ENCODE measurements around the gene EMC9. TPM values are rescaled to one million over a fixed set of nuclear protein-coding genes. Genes with fewer than 3 reads are reported as not detected.

The EMC9 gene
- polyA plus RNA-seq, 1 donor (not counting 4 experiments of a cell fraction or from before 2014, with no cell fraction given): 11.0 TPM

DNA sequence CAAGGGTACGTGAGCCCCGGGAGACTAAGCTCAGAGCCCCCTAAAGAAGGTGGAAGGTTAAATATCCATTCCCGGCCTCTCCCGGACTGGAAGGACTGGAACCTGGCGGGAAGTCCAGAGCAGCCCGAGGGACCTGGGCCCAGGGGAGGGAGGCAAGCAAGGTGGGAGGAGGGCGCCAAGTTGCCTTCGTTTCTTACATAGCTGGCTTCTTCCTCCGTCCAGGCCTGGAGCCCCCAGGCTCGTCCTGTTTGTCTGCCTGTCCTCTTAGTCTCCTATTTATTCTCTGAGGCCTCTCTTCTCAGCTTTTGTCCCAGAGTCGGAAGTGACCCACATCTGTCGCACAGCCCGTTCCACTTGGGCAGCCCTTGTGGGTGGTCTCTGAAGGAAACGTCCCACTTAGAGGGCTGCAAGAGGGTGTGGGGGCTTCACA lies 46.5 kb downstream of the EMC9 start:
- dilution Hi-C loops (cut with MboI; ENCODE audit: extremely low pct_ligation_motif_present, low sequenced_read_pairs): no loop called here
- TF ChIP-seq EZH2 (IDR thresholded peaks at IDR 0.05; ENCODE audit: low read length): no peak
- TF ChIP-seq, protein P1, sequence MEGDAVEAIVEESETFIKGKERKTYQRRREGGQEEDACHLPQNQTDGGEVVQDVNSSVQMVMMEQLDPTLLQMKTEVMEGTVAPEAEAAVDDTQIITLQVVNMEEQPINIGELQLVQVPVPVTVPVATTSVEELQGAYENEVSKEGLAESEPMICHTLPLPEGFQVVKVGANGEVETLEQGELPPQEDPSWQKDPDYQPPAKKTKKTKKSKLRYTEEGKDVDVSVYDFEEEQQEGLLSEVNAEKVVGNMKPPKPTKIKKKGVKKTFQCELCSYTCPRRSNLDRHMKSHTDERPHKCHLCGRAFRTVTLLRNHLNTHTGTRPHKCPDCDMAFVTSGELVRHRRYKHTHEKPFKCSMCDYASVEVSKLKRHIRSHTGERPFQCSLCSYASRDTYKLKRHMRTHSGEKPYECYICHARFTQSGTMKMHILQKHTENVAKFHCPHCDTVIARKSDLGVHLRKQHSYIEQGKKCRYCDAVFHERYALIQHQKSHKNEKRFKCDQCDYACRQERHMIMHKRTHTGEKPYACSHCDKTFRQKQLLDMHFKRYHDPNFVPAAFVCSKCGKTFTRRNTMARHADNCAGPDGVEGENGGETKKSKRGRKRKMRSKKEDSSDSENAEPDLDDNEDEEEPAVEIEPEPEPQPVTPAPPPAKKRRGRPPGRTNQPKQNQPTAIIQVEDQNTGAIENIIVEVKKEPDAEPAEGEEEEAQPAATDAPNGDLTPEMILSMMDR (optimal IDR thresholded peaks at IDR 0.05 in 1 of 3, IDR thresholded peaks at IDR 0.05 in 1 of 3, conservative IDR thresholded peaks at IDR 0.05 in 1 of 3; ENCODE audit: extremely low read depth in 1 of 3, insufficient read depth in 2 of 3, low read length in 3 of 3): no peak

DNA sequence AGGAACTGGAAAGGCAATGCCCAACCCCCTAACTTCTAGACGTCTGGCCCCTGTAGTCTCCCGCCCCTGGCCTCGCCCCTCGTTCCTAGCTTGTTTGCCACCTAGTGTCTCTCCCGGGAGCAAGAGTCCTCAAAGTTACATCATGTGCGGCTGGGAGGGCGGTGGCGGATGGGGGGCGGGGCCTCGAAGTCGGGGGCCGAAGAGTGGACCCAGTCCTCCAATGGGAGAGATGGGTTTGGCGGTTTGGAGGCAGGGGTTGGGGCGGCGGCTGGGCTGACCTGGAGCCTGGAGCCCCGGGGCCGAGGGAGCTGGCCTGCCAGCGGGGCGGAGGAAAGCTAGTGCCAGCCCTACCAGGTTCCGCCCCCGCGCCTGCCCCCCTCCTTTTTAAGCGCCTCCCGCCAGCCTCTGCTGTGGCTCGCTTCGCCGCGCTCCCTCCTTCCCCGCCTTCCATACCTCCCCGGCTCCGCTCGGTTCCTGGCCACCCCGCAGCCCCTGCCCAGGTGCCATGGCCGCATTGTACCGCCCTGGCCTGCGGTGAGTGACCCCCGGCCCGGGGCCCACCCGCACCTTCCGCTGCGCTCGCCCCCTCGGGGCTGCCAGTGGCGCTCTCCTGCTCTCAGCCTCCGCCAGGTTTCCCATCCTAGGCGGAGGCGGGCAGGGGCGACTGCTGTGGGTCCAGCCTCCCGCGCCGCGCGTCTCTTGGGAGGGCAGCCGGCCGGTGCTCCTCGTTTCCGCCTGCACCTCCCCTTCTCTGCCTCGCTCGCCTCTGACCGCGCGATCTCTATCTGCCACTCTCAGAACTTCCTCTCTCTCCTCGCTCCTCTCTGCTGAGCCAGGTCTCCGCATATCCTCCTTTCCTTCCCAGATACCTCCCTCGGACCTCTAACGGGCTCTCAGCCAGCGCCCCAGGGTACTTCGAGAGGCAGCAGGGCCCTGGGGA lies 47.2 kb downstream of the EMC9 start, which contains the start of gene PCK2:
TSS of gene PCK2 (plus strand) at position 411 of the 940 bp plus-strand sequence. CDS start at position 506, 95 bp downstream.
- Histone ChIP-seq H3K79me2 (ENCODE audit: control insufficient read depth, insufficient read depth, low read length) (peaks cover 2% of the 10 kb centered on the region), H3K4me3 (ENCODE audit: control insufficient read depth in 2 of 3, extremely low read depth in 1 of 3, insufficient read depth in 2 of 3, low read depth in 1 of 3, low read length in 3 of 3) (peak within 1 kb of the TSS; percentile 62 to 70 (median 67)), H3K36me3 (ENCODE audit: control insufficient read depth in 2 of 2, extremely low read depth in 1 of 2, insufficient read depth in 2 of 2, low read length in 2 of 2) (peaks cover 0 to 9% of the 10 kb centered on the region in 2 experiments), H3K4me2 (ENCODE audit: control insufficient read depth, extremely low read depth, insufficient read depth, low read depth, low read length) (peak within 1 kb of the TSS; percentile 85), H3K9me1 (ENCODE audit: control insufficient read depth, extremely low read depth, insufficient read depth, low read length) (no peaks in the 10 kb centered on the region), H3K4me1 (ENCODE audit: control insufficient read depth, extremely low read depth, insufficient read depth, low read length) (peaks cover 17% of the 10 kb centered on the region), H3K9me3 (ENCODE audit: control insufficient read depth, low read depth, low read length) (no peaks in the 10 kb centered on the region), H3K27ac (ENCODE audit: control insufficient read depth, insufficient read depth, low read length) (peak within 1 kb of the TSS; percentile 77), H3K27me3 (ENCODE audit: control insufficient read depth, extremely low read depth, insufficient read depth, low read length) (no peaks in the 10 kb centered on the region), H4K20me1 (ENCODE audit: control insufficient read depth, extremely low read depth, insufficient read depth, low read length) (no peaks in the 10 kb centered on the region), H3K9ac (ENCODE audit: control insufficient read depth, extremely low read depth, insufficient read depth, low read length) (peak within 1 kb of the TSS; percentile 87), H2AFZ (ENCODE audit: control insufficient read depth, low read length) (peak within 1 kb of the TSS; percentile 90)
- dilution Hi-C loops (cut with MboI; ENCODE audit: extremely low pct_ligation_motif_present, low sequenced_read_pairs): no loop called here
- FAIRE-seq (no peak), DNase-seq (ENCODE audit: low read depth, low spot score) (peak; percentile 50)
- TF ChIP-seq, protein P1 (optimal IDR thresholded peaks at IDR 0.05 in 1 of 3, IDR thresholded peaks at IDR 0.05 in 1 of 3, conservative IDR thresholded peaks at IDR 0.05 in 1 of 3; ENCODE audit: extremely low read depth in 1 of 3, insufficient read depth in 2 of 3, low read length in 3 of 3): peak in 2 of 3 experiments; percentile 9 to 40
- TF ChIP-seq EZH2 (IDR thresholded peaks at IDR 0.05; ENCODE audit: low read length): no peak

More for the DNA sequence above, 46.5 kb downstream of the EMC9 start:
- peaks cover 17% of the 10 kb centered on the region for H3K4me1 ChIP-seq (ENCODE audit: control insufficient read depth, extremely low read depth, insufficient read depth, low read length)
- H3K36me3 ChIP-seq (ENCODE audit: control insufficient read depth in 2 of 2, extremely low read depth in 1 of 2, insufficient read depth in 2 of 2, low read length in 2 of 2): peaks cover 0 to 12% of the 10 kb centered on the region in 2 experiments
- H4K20me1 ChIP-seq (ENCODE audit: control insufficient read depth, extremely low read depth, insufficient read depth, low read length): no peaks in the 10 kb centered on the region
- peak overlapping the region; percentile 85 for H3K4me2 ChIP-seq (ENCODE audit: control insufficient read depth, extremely low read depth, insufficient read depth, low read depth, low read length)
- H3K9ac ChIP-seq (ENCODE audit: control insufficient read depth, extremely low read depth, insufficient read depth, low read length): peak overlapping the region; percentile 87
- peak overlapping the region; percentile 62 to 70 (median 67) for H3K4me3 ChIP-seq (ENCODE audit: control insufficient read depth in 2 of 3, extremely low read depth in 1 of 3, insufficient read depth in 2 of 3, low read depth in 1 of 3, low read length in 3 of 3)
- FAIRE-seq (no peak), DNase-seq (ENCODE audit: low read depth, low spot score) (no peak)
- H3K9me1 ChIP-seq (ENCODE audit: control insufficient read depth, extremely low read depth, insufficient read depth, low read length): no peaks in the 10 kb centered on the region
- peak overlapping the region; percentile 66 for H3K27ac ChIP-seq (ENCODE audit: control insufficient read depth, insufficient read depth, low read length)
- H3K79me2 ChIP-seq (ENCODE audit: control insufficient read depth, insufficient read depth, low read length): peaks cover 2% of the 10 kb centered on the region
- H3K27me3 ChIP-seq (ENCODE audit: control insufficient read depth, extremely low read depth, insufficient read depth, low read length): no peaks in the 10 kb centered on the region
- no peaks in the 10 kb centered on the region for H3K9me3 ChIP-seq (ENCODE audit: control insufficient read depth, low read depth, low read length)
- peak overlapping the region; percentile 84 for H2AFZ ChIP-seq (ENCODE audit: control insufficient read depth, low read length)
